SK-N-SH treated with all-trans-retinoic acid at 6 μM for 48 hours (cell line): ENCODE measurements around the gene C15orf62.

Source experiments
- ATAC-seq: fragments of 200-7000 bp; cut with Tn5 transposase; 3 replicates; pipeline ENCODE4 v1.9.1; 2020; ENCODE audit warnings: mild to moderate bottlenecking, moderate library complexity
- ARNTL ChIP-seq: fragments of 450-650 bp; formaldehyde crosslinking; IDR thresholded peaks from 2 replicates; pipeline ENCODE4 v1.5.0; 2020; ENCODE audit warnings: low read depth, mild to moderate bottlenecking, moderate library complexity, borderline replicate concordance
- CSDC2 ChIP-seq: fragments of 250-450 bp; sonication (Bioruptor Pico); IDR thresholded peaks from 2 replicates; pipeline ENCODE4 v1.5.0; 2020; ENCODE audit warnings: mild to moderate bottlenecking, moderate library complexity
- ESRRG ChIP-seq: fragments of 250-450 bp; sonication (Bioruptor Pico); IDR thresholded peaks from 2 replicates; pipeline ENCODE4 v1.6.1; 2021; ENCODE audit warnings: mild to moderate bottlenecking
- GLIS3 ChIP-seq: fragments of 250-450 bp; sonication (Bioruptor Pico); IDR thresholded peaks from 2 replicates; pipeline ENCODE4 v1.5.0; 2020; ENCODE audit warnings: mild to moderate bottlenecking, moderate library complexity
- ISL1 ChIP-seq: fragments of 250-450 bp; sonication (Bioruptor Pico); IDR thresholded peaks from 2 replicates; pipeline ENCODE4 v2.1.2; 2022; ENCODE audit warnings: mild to moderate bottlenecking, moderate library complexity
- OSR1 ChIP-seq: fragments of 250-450 bp; sonication (Bioruptor Pico); IDR thresholded peaks from 2 replicates; pipeline ENCODE4 v1.8.0; 2022; ENCODE audit warnings: moderate library complexity, mild to moderate bottlenecking, inconsistent platforms
- PPARA ChIP-seq: fragments of 250-450 bp; sonication (Bioruptor Pico); IDR thresholded peaks from 2 replicates; pipeline ENCODE4 v1.5.0; 2020; ENCODE audit warnings: mild to moderate bottlenecking, borderline replicate concordance
- RARB ChIP-seq: fragments of 250-450 bp; sonication (Bioruptor Pico); IDR thresholded peaks from 2 replicates; pipeline ENCODE4 v1.8.0; 2021; ENCODE audit warnings: mild to moderate bottlenecking, moderate library complexity
- SNAI2 ChIP-seq: fragments of 250-450 bp; sonication (Bioruptor Pico); IDR thresholded peaks from 2 replicates; pipeline ENCODE4 v1.5.0; 2020; ENCODE audit warnings: mild to moderate bottlenecking, moderate library complexity
- TCF4 ChIP-seq: fragments of 250-450 bp; sonication (Bioruptor Pico); IDR thresholded peaks from 2 replicates; pipeline ENCODE4 v1.8.0; 2021; ENCODE audit warnings: mild to moderate bottlenecking, moderate library complexity, borderline replicate concordance
- ZC3H10 ChIP-seq: fragments of 250-450 bp; sonication (Bioruptor Pico); IDR thresholded peaks from 2 replicates; pipeline ENCODE4 v1.5.1; 2021; ENCODE audit warnings: mild to moderate bottlenecking, moderate library complexity
- ZFP3 ChIP-seq: fragments of 250-450 bp; sonication (Bioruptor Pico); IDR thresholded peaks from 2 replicates; pipeline ENCODE4 v1.5.0; 2020; ENCODE audit warnings: mild to moderate bottlenecking, moderate library complexity
- ZFP30 ChIP-seq: fragments of 450-650 bp; formaldehyde crosslinking; IDR thresholded peaks from 2 replicates; pipeline ENCODE4 v1.5.0; 2022; ENCODE audit warnings: mild to moderate bottlenecking, moderate library complexity
- ZNF565 ChIP-seq: fragments of 450-650 bp; formaldehyde crosslinking; conservative IDR thresholded peaks from 2 replicates; pipeline ENCODE4 v1.5.0; 2020; ENCODE audit warnings: low read depth, mild to moderate bottlenecking, moderate library complexity
- ZNF70 ChIP-seq: fragments of 450-650 bp; formaldehyde crosslinking; IDR thresholded peaks from 2 replicates; pipeline ENCODE4 v1.5.0; 2020; ENCODE audit warnings: mild to moderate bottlenecking, moderate library complexity
- ZNF8 ChIP-seq: fragments of 450-650 bp; formaldehyde crosslinking; IDR thresholded peaks from 2 replicates; pipeline ENCODE4 v1.5.0; 2020; ENCODE audit warnings: mild to moderate bottlenecking, moderate library complexity
- TF ChIP-seq, protein P1 (sequence below): fragments of 250-450 bp; sonication (Bioruptor Pico); IDR thresholded peaks from 2 replicates; pipeline ENCODE4 v1.5.0; 2020; ENCODE audit warnings: mild to moderate bottlenecking, moderate library complexity
- TF ChIP-seq, protein P2 (sequence below): fragments of 250-450 bp; sonication (Bioruptor Pico); IDR thresholded peaks from 2 replicates; pipeline ENCODE4 v1.8.0; 2020; ENCODE audit warnings: mild to moderate bottlenecking, moderate library complexity, borderline replicate concordance
- TF ChIP-seq, protein P3 (sequence below): fragments of 250-450 bp; sonication (Bioruptor Pico); IDR thresholded peaks from 2 replicates; pipeline ENCODE4 v1.8.0; 2021; ENCODE audit warnings: low read depth, mild to moderate bottlenecking, moderate library complexity, borderline replicate concordance
- TF ChIP-seq, protein P4 (sequence below): fragments of 250-450 bp; sonication (Bioruptor Pico); IDR thresholded peaks from 2 replicates; pipeline ENCODE4 v1.5.1; 2021; ENCODE audit warnings: mild to moderate bottlenecking, moderate library complexity
- TF ChIP-seq, protein P5 (sequence below): fragments of 250-450 bp; sonication (Bioruptor Pico); IDR thresholded peaks from 2 replicates; pipeline ENCODE4 v1.5.1; 2020; ENCODE audit warnings: low read depth, mild to moderate bottlenecking, moderate library complexity

The C15orf62 gene

DNA sequence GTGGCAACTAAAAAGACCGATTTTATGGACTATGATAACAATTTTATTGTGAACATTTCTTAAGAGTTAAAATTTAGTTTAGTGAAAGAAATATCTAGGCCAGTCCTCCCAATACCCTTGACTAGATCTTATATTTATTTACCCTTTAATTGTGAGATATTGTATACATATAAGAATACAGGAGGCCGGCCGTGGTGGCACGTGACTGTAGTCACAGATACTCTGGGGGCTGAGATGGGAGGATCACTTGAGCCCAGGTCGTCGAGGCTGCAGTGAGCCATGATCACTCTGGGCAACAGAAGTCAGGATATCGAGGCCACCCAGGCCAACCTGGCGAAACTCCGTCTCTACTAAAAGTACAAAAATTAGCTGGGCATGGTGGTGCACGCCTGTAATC lies 14.0 kb upstream of the C15orf62 start (continued):
- TF ChIP-seq, protein P1, sequence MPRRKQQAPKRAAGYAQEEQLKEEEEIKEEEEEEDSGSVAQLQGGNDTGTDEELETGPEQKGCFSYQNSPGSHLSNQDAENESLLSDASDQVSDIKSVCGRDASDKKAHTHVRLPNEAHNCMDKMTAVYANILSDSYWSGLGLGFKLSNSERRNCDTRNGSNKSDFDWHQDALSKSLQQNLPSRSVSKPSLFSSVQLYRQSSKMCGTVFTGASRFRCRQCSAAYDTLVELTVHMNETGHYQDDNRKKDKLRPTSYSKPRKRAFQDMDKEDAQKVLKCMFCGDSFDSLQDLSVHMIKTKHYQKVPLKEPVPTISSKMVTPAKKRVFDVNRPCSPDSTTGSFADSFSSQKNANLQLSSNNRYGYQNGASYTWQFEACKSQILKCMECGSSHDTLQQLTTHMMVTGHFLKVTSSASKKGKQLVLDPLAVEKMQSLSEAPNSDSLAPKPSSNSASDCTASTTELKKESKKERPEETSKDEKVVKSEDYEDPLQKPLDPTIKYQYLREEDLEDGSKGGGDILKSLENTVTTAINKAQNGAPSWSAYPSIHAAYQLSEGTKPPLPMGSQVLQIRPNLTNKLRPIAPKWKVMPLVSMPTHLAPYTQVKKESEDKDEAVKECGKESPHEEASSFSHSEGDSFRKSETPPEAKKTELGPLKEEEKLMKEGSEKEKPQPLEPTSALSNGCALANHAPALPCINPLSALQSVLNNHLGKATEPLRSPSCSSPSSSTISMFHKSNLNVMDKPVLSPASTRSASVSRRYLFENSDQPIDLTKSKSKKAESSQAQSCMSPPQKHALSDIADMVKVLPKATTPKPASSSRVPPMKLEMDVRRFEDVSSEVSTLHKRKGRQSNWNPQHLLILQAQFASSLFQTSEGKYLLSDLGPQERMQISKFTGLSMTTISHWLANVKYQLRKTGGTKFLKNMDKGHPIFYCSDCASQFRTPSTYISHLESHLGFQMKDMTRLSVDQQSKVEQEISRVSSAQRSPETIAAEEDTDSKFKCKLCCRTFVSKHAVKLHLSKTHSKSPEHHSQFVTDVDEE: no peak
- TF ChIP-seq OSR1 (CRISPR knock-in tag): no peak
- TF ChIP-seq ZC3H10 (CRISPR knock-in tag): no peak
- no peak for TF ChIP-seq PPARA (CRISPR knock-in tag)
- TF ChIP-seq CSDC2 (CRISPR knock-in tag): no peak
- TF ChIP-seq ESRRG (CRISPR knock-in tag): no peak
- TF ChIP-seq RARB (CRISPR knock-in tag): no peak
- TF ChIP-seq ISL1 (CRISPR knock-in tag): no peak

DNA sequence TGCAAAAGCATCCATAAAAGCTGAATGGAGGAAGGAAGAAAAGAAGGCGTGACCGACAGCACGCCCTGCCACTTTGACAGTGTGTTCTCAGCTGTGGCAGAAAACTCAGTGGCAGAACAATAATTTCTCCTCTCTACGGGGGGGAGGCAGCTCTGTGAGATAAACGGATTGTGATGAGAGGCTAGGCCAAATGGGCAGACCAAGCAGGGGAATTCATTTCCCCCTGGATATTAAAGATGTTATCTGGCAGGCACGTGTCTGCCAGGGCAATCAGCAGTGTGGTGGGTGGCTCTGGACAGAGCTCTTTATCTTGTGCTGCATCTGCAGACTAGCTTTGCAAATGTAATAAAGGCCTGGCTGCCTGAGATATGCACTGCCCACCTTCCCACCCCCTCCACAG lies 12.8 kb upstream of the C15orf62 start:
- TF ChIP-seq RARB (CRISPR knock-in tag): no peak
- TF ChIP-seq ZFP3 (CRISPR knock-in tag): no peak
- TF ChIP-seq ZNF70 (CRISPR knock-in tag): no peak
- TF ChIP-seq ZNF8 (CRISPR knock-in tag): no peak
- no peak for TF ChIP-seq ZC3H10 (CRISPR knock-in tag)
- TF ChIP-seq TCF4 (CRISPR knock-in tag): peak; percentile 84; the same call in 1 of the 2 replicates
- TF ChIP-seq ARNTL (CRISPR knock-in tag): peak; percentile 75; the same call in 1 of the 2 replicates
- no peak for TF ChIP-seq SNAI2 (CRISPR knock-in tag)
- no peak for TF ChIP-seq ESRRG (CRISPR knock-in tag)
- no peak for TF ChIP-seq CSDC2 (CRISPR knock-in tag)
- TF ChIP-seq, protein P2, sequence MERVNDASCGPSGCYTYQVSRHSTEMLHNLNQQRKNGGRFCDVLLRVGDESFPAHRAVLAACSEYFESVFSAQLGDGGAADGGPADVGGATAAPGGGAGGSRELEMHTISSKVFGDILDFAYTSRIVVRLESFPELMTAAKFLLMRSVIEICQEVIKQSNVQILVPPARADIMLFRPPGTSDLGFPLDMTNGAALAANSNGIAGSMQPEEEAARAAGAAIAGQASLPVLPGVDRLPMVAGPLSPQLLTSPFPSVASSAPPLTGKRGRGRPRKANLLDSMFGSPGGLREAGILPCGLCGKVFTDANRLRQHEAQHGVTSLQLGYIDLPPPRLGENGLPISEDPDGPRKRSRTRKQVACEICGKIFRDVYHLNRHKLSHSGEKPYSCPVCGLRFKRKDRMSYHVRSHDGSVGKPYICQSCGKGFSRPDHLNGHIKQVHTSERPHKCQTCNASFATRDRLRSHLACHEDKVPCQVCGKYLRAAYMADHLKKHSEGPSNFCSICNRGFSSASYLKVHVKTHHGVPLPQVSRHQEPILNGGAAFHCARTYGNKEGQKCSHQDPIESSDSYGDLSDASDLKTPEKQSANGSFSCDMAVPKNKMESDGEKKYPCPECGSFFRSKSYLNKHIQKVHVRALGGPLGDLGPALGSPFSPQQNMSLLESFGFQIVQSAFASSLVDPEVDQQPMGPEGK (CRISPR knock-in tag): no peak
- TF ChIP-seq OSR1 (CRISPR knock-in tag): no peak
- TF ChIP-seq, protein P1: peak; percentile 55; the same call in 1 of the 2 replicates
- TF ChIP-seq, protein P3, sequence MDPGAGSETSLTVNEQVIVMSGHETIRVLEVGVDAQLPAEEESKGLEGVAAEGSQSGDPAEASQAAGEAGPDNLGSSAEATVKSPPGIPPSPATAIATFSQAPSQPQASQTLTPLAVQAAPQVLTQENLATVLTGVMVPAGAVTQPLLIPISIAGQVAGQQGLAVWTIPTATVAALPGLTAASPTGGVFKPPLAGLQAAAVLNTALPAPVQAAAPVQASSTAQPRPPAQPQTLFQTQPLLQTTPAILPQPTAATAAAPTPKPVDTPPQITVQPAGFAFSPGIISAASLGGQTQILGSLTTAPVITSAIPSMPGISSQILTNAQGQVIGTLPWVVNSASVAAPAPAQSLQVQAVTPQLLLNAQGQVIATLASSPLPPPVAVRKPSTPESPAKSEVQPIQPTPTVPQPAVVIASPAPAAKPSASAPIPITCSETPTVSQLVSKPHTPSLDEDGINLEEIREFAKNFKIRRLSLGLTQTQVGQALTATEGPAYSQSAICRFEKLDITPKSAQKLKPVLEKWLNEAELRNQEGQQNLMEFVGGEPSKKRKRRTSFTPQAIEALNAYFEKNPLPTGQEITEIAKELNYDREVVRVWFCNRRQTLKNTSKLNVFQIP (CRISPR knock-in tag): no peak
- TF ChIP-seq, all 23 proteins: peak for 3
- ATAC-seq: peak; percentile 55

DNA sequence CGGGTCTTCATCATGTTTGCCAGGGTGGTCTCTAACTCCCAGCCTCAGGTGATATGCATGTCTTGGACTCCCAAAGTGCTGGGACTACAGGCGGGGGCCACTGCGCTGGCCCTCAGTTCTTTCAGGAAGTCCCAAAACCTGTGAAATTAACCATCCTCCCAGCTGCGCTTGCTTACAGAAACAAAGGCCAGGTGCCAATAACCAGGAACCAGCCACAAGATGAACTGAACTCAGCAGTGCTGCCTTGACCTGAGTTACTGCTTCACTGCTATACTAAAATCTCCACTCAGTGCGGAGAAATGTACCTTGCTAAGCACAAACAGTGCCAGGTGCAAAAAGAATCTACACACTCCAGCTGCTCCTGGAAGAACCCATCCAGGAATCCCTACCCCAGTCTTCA lies 9.8 kb upstream of the C15orf62 start:
- no peak for ATAC-seq
- TF ChIP-seq TCF4 (CRISPR knock-in tag) (no peak), ZC3H10 (CRISPR knock-in tag) (no peak), ARNTL (CRISPR knock-in tag) (no peak), CSDC2 (CRISPR knock-in tag) (no peak), ZFP30 (CRISPR knock-in tag) (no peak), SNAI2 (CRISPR knock-in tag) (no peak), GLIS3 (CRISPR knock-in tag) (no peak), ZNF565 (no peak), ISL1 (CRISPR knock-in tag) (no peak)
- TF ChIP-seq, protein P2 (CRISPR knock-in tag): no peak
- TF ChIP-seq, protein P4, sequence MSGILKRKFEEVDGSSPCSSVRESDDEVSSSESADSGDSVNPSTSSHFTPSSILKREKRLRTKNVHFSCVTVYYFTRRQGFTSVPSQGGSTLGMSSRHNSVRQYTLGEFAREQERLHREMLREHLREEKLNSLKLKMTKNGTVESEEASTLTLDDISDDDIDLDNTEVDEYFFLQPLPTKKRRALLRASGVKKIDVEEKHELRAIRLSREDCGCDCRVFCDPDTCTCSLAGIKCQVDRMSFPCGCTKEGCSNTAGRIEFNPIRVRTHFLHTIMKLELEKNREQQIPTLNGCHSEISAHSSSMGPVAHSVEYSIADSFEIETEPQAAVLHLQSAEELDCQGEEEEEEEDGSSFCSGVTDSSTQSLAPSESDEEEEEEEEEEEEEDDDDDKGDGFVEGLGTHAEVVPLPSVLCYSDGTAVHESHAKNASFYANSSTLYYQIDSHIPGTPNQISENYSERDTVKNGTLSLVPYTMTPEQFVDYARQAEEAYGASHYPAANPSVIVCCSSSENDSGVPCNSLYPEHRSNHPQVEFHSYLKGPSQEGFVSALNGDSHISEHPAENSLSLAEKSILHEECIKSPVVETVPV (CRISPR knock-in tag): no peak
- TF ChIP-seq, protein P5, sequence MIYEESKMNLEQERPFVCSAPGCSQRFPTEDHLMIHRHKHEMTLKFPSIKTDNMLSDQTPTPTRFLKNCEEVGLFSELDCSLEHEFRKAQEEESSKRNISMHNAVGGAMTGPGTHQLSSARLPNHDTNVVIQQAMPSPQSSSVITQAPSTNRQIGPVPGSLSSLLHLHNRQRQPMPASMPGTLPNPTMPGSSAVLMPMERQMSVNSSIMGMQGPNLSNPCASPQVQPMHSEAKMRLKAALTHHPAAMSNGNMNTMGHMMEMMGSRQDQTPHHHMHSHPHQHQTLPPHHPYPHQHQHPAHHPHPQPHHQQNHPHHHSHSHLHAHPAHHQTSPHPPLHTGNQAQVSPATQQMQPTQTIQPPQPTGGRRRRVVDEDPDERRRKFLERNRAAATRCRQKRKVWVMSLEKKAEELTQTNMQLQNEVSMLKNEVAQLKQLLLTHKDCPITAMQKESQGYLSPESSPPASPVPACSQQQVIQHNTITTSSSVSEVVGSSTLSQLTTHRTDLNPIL (CRISPR knock-in tag): no peak
- TF ChIP-seq, protein P3 (CRISPR knock-in tag): no peak
